C4-2B (cell line): ENCODE measurements around the gene KIF22.

Source experiments
- H3K27ac ChIP-seq: fragments of 450-650 bp; 2 replicates; pipeline ENCODE4 v1.5.1; 2017
- CTCF ChIP-seq: fragments of 450-650 bp; conservative IDR thresholded peaks from 2 replicates; pipeline ENCODE4 v1.5.1; 2017; ENCODE audit warnings: mild to moderate bottlenecking
- ZFX ChIP-seq: fragments of 450-650 bp; IDR thresholded peaks from 2 replicates; pipeline ENCODE4 v1.6.1; 2017

KIF22 gene

GRCh38 chr16:29809031-29809747, 18.6 kb downstream of the KIF22 start:
- TF ChIP-seq ZFX (no peak), CTCF (no peak)
- peak overlapping the region; percentile 96 for H3K27ac ChIP-seq

- H3K27ac ChIP-seq: peak overlapping the region; percentile 96
- TF ChIP-seq CTCF: no peak
- no peak for TF ChIP-seq ZFX
These were observed 19.5 kb downstream of the KIF22 start for GRCh38 chr16:29809850-29810698.

GRCh38 chr16:29810699-29811169, 20.2 kb downstream of the KIF22 start:
- TF ChIP-seq ZFX (no peak), CTCF (no peak)
- peak overlapping the region; percentile 96 for H3K27ac ChIP-seq

- TF ChIP-seq ZFX (no peak), CTCF (no peak)
- peak overlapping the region; percentile 96 for H3K27ac ChIP-seq
These were observed 20.8 kb downstream of the KIF22 start for GRCh38 chr16:29811170-29811895.

- no peak for TF ChIP-seq ZFX
- no peak for TF ChIP-seq CTCF
- H3K27ac ChIP-seq: peak within 1 kb of the TSS; percentile 96
These were observed 21.5 kb downstream of the KIF22 start, which contains the start of gene PRRT2 for GRCh38 chr16:29811896-29812665. PRRT2 (plus strand) TSS chr16:29812193; CDS start chr16:29813055, 862 bp downstream.

- H3K27ac ChIP-seq: no peak overlapping the region
These were observed 22.4 kb downstream of the KIF22 start for GRCh38 chr16:29812754-29813643.

More at GRCh38 chr16:29812754-29813643, 22.4 kb downstream of the KIF22 start:
- TF ChIP-seq CTCF: no peak
- no peak for TF ChIP-seq ZFX
